ENCODE results near the gene TIMP3. TPM values are rescaled to one million over a fixed set of nuclear protein-coding genes. Genes with fewer than 3 reads are reported as not detected.

Gene TIMP3
- total RNA-seq, 2 donors from 2014 or later, result 6.3 to 17.1 TPM

DNA sequence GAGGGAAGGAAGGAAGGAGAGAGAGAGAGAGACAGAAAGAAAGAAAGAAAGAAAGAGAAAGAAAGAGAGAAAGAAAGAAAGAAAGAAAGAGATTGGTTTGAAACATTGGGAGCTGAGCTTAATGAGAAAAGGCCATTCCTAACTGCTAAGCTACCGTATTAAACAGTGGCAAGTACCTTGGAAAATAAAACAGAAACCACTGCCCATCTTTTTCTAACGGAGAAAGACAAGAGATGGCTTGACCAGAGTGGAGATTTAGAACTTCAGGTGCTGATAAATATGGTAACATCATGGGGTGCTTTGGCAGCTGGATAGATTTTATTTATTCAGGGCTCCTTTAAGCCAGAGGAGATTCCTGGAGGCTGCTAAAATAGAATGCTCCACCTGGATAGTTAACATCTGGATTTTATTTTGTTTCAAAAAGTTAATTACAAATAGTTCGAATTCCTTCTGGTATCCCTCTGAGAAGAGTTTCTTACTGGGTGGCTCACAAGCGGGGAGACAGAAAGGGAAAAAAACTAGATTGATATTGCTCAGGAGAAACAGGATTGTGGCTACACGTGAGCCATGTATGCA is 12.9 kb downstream of the TIMP3 start:
- Histone ChIP-seq H3K27ac (ENCODE audit: low read depth, low read length) (no peak overlapping the region), H3K36me3 (ENCODE audit: control insufficient read depth, insufficient read depth, low read length) (no peaks in the 10 kb centered on the region), H3K27me3 (ENCODE audit: control insufficient read depth, insufficient read depth, low read length, poor library complexity, severe bottlenecking) (no peaks in the 10 kb centered on the region), H3K4me3 (ENCODE audit: low read length) (no peak overlapping the region), H3K4me1 (ENCODE audit: control insufficient read depth, insufficient read depth, low read length) (peaks cover 30% of the 10 kb centered on the region), H3K9me3 (ENCODE audit: control insufficient read depth, low read length) (no peaks in the 10 kb centered on the region), H3K9ac (ENCODE audit: extremely low read depth, low read length, poor library complexity, severe bottlenecking) (no peak overlapping the region)
- TF ChIP-seq, protein P1, sequence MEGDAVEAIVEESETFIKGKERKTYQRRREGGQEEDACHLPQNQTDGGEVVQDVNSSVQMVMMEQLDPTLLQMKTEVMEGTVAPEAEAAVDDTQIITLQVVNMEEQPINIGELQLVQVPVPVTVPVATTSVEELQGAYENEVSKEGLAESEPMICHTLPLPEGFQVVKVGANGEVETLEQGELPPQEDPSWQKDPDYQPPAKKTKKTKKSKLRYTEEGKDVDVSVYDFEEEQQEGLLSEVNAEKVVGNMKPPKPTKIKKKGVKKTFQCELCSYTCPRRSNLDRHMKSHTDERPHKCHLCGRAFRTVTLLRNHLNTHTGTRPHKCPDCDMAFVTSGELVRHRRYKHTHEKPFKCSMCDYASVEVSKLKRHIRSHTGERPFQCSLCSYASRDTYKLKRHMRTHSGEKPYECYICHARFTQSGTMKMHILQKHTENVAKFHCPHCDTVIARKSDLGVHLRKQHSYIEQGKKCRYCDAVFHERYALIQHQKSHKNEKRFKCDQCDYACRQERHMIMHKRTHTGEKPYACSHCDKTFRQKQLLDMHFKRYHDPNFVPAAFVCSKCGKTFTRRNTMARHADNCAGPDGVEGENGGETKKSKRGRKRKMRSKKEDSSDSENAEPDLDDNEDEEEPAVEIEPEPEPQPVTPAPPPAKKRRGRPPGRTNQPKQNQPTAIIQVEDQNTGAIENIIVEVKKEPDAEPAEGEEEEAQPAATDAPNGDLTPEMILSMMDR (conservative IDR thresholded peaks at IDR 0.05), result no peak
- Mint-ChIP-seq H3K27me3 (ENCODE audit: insufficient read depth) (no peaks in the 10 kb centered on the region), H3K36me3 (ENCODE audit: low read depth) (no peaks in the 10 kb centered on the region), H3K27ac (no peak overlapping the region), H3K9me3 (no peaks in the 10 kb centered on the region), H3K4me1 (peaks cover 75% of the 10 kb centered on the region), H3K4me3 (no peak overlapping the region)
- 92 to 97% methylated on average over 4 to 5 of the region's 5 CpGs for WGBS, 2 experiments (ENCODE audit: insufficient coverage in 1 of 2, insufficient read length in 1 of 2)
- no peak for DNase-seq

DNA sequence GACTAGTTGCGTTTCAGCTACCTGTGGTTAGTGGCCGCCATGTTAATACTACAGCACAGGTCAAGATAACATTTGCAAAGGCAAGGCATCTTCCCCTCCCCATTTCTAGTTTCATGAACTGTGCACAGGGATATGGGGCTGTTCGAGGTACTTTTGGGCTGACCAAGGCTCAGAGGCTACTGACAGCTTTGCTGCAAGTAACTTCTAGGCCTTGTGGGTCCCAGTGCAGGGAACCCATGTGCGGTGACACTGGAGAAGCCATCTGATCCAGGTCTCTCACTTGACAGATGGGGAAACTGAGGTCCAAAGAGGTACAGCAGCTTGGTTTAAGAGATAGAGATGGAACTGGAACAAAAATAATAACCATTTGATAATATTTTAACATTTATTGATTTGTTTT is 13.6 kb downstream of the TIMP3 start:
- H3K9me3 ChIP-seq (ENCODE audit: control insufficient read depth, low read length), result no peaks in the 10 kb centered on the region
- no peaks in the 10 kb centered on the region for H3K27me3 Mint-ChIP-seq (ENCODE audit: insufficient read depth)
- H3K4me1 Mint-ChIP-seq, result peaks cover 70% of the 10 kb centered on the region
- TF ChIP-seq, protein P1 (conservative IDR thresholded peaks at IDR 0.05), result no peak
- no peaks in the 10 kb centered on the region for H3K36me3 Mint-ChIP-seq (ENCODE audit: low read depth)
- no peak overlapping the region for H3K4me3 Mint-ChIP-seq
- H3K9me3 Mint-ChIP-seq, result no peaks in the 10 kb centered on the region
- H3K9ac ChIP-seq (ENCODE audit: extremely low read depth, low read length, poor library complexity, severe bottlenecking), result no peak overlapping the region
- H3K36me3 ChIP-seq (ENCODE audit: control insufficient read depth, insufficient read depth, low read length), result no peaks in the 10 kb centered on the region
- no peak for DNase-seq
- peaks cover 24% of the 10 kb centered on the region for H3K4me1 ChIP-seq (ENCODE audit: control insufficient read depth, insufficient read depth, low read length)
- WGBS, 2 experiments (ENCODE audit: insufficient coverage in 1 of 2, insufficient read length in 1 of 2), result 93 to 100% methylated on average over 2 to 4 of the region's 4 CpGs
- H3K4me3 ChIP-seq (ENCODE audit: low read length), result no peak overlapping the region
- H3K27me3 ChIP-seq (ENCODE audit: control insufficient read depth, insufficient read depth, low read length, poor library complexity, severe bottlenecking), result no peaks in the 10 kb centered on the region
- no peak overlapping the region for H3K27ac Mint-ChIP-seq
- H3K27ac ChIP-seq (ENCODE audit: low read depth, low read length), result no peak overlapping the region

DNA sequence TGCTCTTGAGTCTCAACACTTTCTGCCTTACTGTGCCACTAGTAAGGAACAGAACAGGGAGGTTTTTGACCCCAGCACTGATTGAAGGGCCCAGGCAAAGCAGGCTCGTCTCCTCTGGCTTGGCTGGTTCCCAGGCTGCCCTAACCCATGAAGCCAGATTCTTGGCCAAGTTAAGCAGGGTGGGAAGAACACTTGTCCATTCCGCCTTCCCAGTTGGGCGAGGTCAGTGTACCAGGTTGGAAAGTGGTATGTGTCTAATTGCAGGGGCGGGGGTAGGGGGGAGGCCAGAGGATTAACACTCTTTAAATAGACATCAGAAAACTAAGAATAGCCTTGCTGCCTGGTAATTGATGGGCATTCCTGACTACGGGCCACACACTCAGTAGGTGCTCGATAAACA is 14.4 kb downstream of the TIMP3 start:
- Histone ChIP-seq H3K36me3 (ENCODE audit: control insufficient read depth, insufficient read depth, low read length) (peaks cover under 1% of the 10 kb centered on the region), H3K9me3 (ENCODE audit: control insufficient read depth, low read length) (no peaks in the 10 kb centered on the region), H3K27me3 (ENCODE audit: control insufficient read depth, insufficient read depth, low read length, poor library complexity, severe bottlenecking) (no peaks in the 10 kb centered on the region), H3K9ac (ENCODE audit: extremely low read depth, low read length, poor library complexity, severe bottlenecking) (no peak overlapping the region), H3K4me3 (ENCODE audit: low read length) (no peak overlapping the region), H3K4me1 (ENCODE audit: control insufficient read depth, insufficient read depth, low read length) (peaks cover 21% of the 10 kb centered on the region), H3K27ac (ENCODE audit: low read depth, low read length) (no peak overlapping the region)
- no peak for DNase-seq
- H3K27ac Mint-ChIP-seq, result no peak overlapping the region
- TF ChIP-seq, protein P1 (conservative IDR thresholded peaks at IDR 0.05), result no peak
- H3K4me1 Mint-ChIP-seq, result peaks cover 62% of the 10 kb centered on the region
- no peaks in the 10 kb centered on the region for H3K27me3 Mint-ChIP-seq (ENCODE audit: insufficient read depth)
- 95% methylated on average over 3 to 6 of the region's 6 CpGs for WGBS, 2 experiments (ENCODE audit: insufficient coverage in 1 of 2, insufficient read length in 1 of 2)
- no peaks in the 10 kb centered on the region for H3K36me3 Mint-ChIP-seq (ENCODE audit: low read depth)
- no peak overlapping the region for H3K4me3 Mint-ChIP-seq
- H3K9me3 Mint-ChIP-seq, result no peaks in the 10 kb centered on the region
